ENCODE results near the gene SDHA.

DNA sequence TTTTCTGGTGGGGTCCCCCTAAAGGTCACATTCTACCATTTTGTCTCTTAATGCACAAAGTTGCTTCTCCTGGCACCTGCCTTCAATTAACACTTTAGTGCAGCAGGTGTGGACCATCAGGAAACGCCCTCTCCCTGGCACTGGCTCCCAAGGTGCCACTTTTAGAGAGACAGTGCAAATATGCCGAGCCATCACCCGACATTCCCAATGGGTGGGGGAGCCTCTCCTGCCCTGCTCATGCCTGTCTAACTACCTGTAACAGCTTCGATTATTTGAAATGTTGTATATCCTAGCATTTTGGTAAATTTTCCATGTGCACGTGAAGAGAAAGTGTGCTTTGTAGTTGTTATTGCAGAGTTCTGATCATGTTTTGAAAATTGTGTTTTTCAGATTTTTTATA is 40.0 kb upstream of the SDHA start:
- TF ChIP-seq, protein P1, sequence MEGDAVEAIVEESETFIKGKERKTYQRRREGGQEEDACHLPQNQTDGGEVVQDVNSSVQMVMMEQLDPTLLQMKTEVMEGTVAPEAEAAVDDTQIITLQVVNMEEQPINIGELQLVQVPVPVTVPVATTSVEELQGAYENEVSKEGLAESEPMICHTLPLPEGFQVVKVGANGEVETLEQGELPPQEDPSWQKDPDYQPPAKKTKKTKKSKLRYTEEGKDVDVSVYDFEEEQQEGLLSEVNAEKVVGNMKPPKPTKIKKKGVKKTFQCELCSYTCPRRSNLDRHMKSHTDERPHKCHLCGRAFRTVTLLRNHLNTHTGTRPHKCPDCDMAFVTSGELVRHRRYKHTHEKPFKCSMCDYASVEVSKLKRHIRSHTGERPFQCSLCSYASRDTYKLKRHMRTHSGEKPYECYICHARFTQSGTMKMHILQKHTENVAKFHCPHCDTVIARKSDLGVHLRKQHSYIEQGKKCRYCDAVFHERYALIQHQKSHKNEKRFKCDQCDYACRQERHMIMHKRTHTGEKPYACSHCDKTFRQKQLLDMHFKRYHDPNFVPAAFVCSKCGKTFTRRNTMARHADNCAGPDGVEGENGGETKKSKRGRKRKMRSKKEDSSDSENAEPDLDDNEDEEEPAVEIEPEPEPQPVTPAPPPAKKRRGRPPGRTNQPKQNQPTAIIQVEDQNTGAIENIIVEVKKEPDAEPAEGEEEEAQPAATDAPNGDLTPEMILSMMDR (IDR thresholded peaks at IDR 0.05; ENCODE audit: poor library complexity, severe bottlenecking): no peak
- TF ChIP-seq EP300 (conservative IDR thresholded peaks at IDR 0.05; ENCODE audit: poor library complexity, severe bottlenecking): no peak
- no peak for TF ChIP-seq POLR2AphosphoS5 (IDR thresholded peaks at IDR 0.05)
- TF ChIP-seq EZH2 (IDR thresholded peaks at IDR 0.05; ENCODE audit: borderline replicate concordance, insufficient read depth, low read length, poor library complexity, severe bottlenecking): no peak

Data from neural cell (in vitro differentiated cells).